IMR-90 (cell line): Measurements from ENCODE around the gene SHROOM3. TPM values are rescaled to one million over a fixed set of nuclear protein-coding genes. Genes with fewer than 3 reads are reported as not detected.

Source experiments
- ATAC-seq: fragments of 200-7000 bp; cut with Tn5 transposase; 2 replicates; pipeline ENCODE4 v1.9.1; 2020; ENCODE audit warnings: low read depth, mild to moderate bottlenecking, moderate library complexity
- BruUV-seq: library from RNA; stranded (reverse); fragments of 400-500 nt; replicated peaks from 2 replicates; lab custom pipeline; 2021; lab: Mats Ljungman, UMichigan
- CTCF ChIA-PET: fragments of 300-600 bp; formaldehyde crosslinking; extraction: SDS; loops from one replicate; lab custom pipeline; 2021; ENCODE audit warnings: antibody characterized with exemption; lab: Yijun Ruan, JAX
- POLR2A ChIA-PET: fragments of 300-600 bp; sonication (Branson Sonifier 250); formaldehyde crosslinking; loops from one replicate; lab custom pipeline; 2022; ENCODE audit warnings: antibody characterized with exemption; ENCODE audit not compliant: unreplicated experiment; lab: Charles Lee
- DNase-seq: peaks from one replicate; pipeline ENCODE4 v3.0.0; 2013
- H2AFZ ChIP-seq: replicated peaks from 2 replicates; pipeline ENCODE3; 2013; ENCODE audit warnings: low read length, mild to moderate bottlenecking; ENCODE audit not compliant: poor library complexity
- H2AK5ac ChIP-seq: 2 replicates; pipeline ENCODE4 v1.6.1; 2013; ENCODE audit warnings: low read depth, low read length, inconsistent platforms
- H2AK9ac ChIP-seq: replicated peaks from 2 replicates; pipeline ENCODE3; 2013; ENCODE audit warnings: mild to moderate bottlenecking, low read depth, low read length, moderate library complexity; ENCODE audit not compliant: poor library complexity
- H2BK120ac ChIP-seq: 2 replicates; pipeline ENCODE4 v1.6.1; 2013; ENCODE audit warnings: low read depth, low read length, inconsistent platforms
- H2BK15ac ChIP-seq: 3 replicates; pipeline ENCODE4 v1.6.1; 2013; ENCODE audit warnings: low read depth, low read length, inconsistent platforms
- H2BK20ac ChIP-seq: 2 replicates; pipeline ENCODE4 v1.6.1; 2013; ENCODE audit warnings: low read depth, mild to moderate bottlenecking, inconsistent platforms, low read length, moderate library complexity
- H2BK5ac ChIP-seq: 2 replicates; pipeline ENCODE4 v1.6.1; 2013; ENCODE audit warnings: mild to moderate bottlenecking, low read depth, low read length, inconsistent platforms; ENCODE audit not compliant: poor library complexity, severe bottlenecking
- H3K14ac ChIP-seq: replicated peaks from 2 replicates; pipeline ENCODE4 v1.6.1; 2013; ENCODE audit warnings: low read depth, low read length, inconsistent platforms
- H3K18ac ChIP-seq: 2 replicates; pipeline ENCODE4 v1.6.1; 2013; ENCODE audit warnings: low read depth, low read length, control low read depth
- H3K23ac ChIP-seq: 2 replicates; pipeline ENCODE4 v1.6.1; 2013; ENCODE audit warnings: low read depth, low read length, inconsistent platforms
- H3K27ac ChIP-seq: 2 replicates; pipeline ENCODE4 v1.5.1; 2013; ENCODE audit warnings: mild to moderate bottlenecking, control low read depth, low read length; ENCODE audit not compliant: insufficient read depth
- H3K27me3 ChIP-seq: 2 replicates; pipeline ENCODE4 v1.6.1; 2013; ENCODE audit warnings: low read length; ENCODE audit not compliant: control insufficient read depth, insufficient read depth
- H3K36me3 ChIP-seq: 2 replicates; pipeline ENCODE4 v1.6.1; 2013; ENCODE audit warnings: low read length, mixed read lengths; ENCODE audit not compliant: control insufficient read depth, insufficient read depth
- H3K4ac ChIP-seq: 2 replicates; pipeline ENCODE4 v1.6.1; 2013; ENCODE audit warnings: low read depth, low read length, inconsistent platforms
- H3K4me1 ChIP-seq: 2 replicates; pipeline ENCODE4 v1.6.1; 2013; ENCODE audit warnings: low read length, mixed read lengths; ENCODE audit not compliant: control insufficient read depth, insufficient read depth
- H3K4me2 ChIP-seq: 2 replicates; pipeline ENCODE4 v1.6.1; 2013; ENCODE audit warnings: low read depth, mild to moderate bottlenecking, control low read depth, low read length, moderate library complexity
- H3K4me3 ChIP-seq: 2 replicates; pipeline ENCODE4 v1.5.1; 2013; ENCODE audit warnings: low read depth, mild to moderate bottlenecking, control low read depth, low read length, moderate library complexity; ENCODE audit not compliant: insufficient read depth
- H3K56ac ChIP-seq: 2 replicates; pipeline ENCODE4 v1.6.1; 2013; ENCODE audit warnings: low read length, inconsistent platforms; ENCODE audit not compliant: insufficient read depth; ENCODE audit errors: extremely low read depth
- H3K79me1 ChIP-seq, 2 experiments: 2 replicates each; pipeline ENCODE4 v1.6.1; 2013; ENCODE audit warnings: low read length in 2 of 2, inconsistent platforms in 1 of 2, low read depth in 1 of 2
- H3K9ac ChIP-seq: 2 replicates; pipeline ENCODE4 v1.6.1; 2013; ENCODE audit warnings: low read depth, low read length, control low read depth
- H3K9me1 ChIP-seq: 2 replicates; pipeline ENCODE4 v1.6.1; 2013; ENCODE audit warnings: low read length, inconsistent platforms; ENCODE audit not compliant: insufficient read depth
- H3K9me3 ChIP-seq: 2 replicates; pipeline ENCODE4 v1.6.1; 2013; ENCODE audit warnings: low read length; ENCODE audit not compliant: control insufficient read depth, insufficient read depth
- H4K20me1 ChIP-seq: 2 replicates; pipeline ENCODE4 v1.6.1; 2013; ENCODE audit warnings: low read length, inconsistent platforms; ENCODE audit not compliant: insufficient read depth
- H4K5ac ChIP-seq: 2 replicates; pipeline ENCODE4 v1.6.1; 2013; ENCODE audit warnings: mild to moderate bottlenecking, low read depth, low read length, control low read depth
- H4K8ac ChIP-seq, 2 experiments: 2 replicates each; pipeline ENCODE4 v1.6.1; 2013; ENCODE audit warnings: low read depth in 2 of 2, low read length in 2 of 2, control low read depth in 1 of 2, inconsistent platforms in 1 of 2
- H4K91ac ChIP-seq: 2 replicates; pipeline ENCODE4 v1.6.1; 2013; ENCODE audit warnings: low read depth, low read length, inconsistent platforms; ENCODE audit not compliant: insufficient read depth
- BHLHE40 ChIP-seq: fragments of 150-350 bp; IDR thresholded peaks from 2 replicates; pipeline ENCODE4 v1.6.1; 2016; ENCODE audit warnings: mild to moderate bottlenecking, low read depth, low read length
- CEBPB ChIP-seq: IDR thresholded peaks from 2 replicates; pipeline ENCODE4 v1.6.1; 2012; ENCODE audit warnings: low read depth, low read length, improper control_type of control experiment
- FOS ChIP-seq: fragments of 150-350 bp; IDR thresholded peaks from 2 replicates; pipeline ENCODE4 v1.6.1; 2016; ENCODE audit warnings: low read depth, low read length
- MAZ ChIP-seq: IDR thresholded peaks from 2 replicates; pipeline ENCODE4 v1.6.1; 2012; ENCODE audit warnings: low read depth, mild to moderate bottlenecking, low read length, improper control_type of control experiment, moderate library complexity, borderline replicate concordance
- MXI1 ChIP-seq: IDR thresholded peaks from 2 replicates; pipeline ENCODE4 v1.6.1; 2012; ENCODE audit warnings: low read depth, mild to moderate bottlenecking, low read length, moderate library complexity, borderline replicate concordance
- RCOR1 ChIP-seq: IDR thresholded peaks from 2 replicates; pipeline ENCODE4 v1.6.1; 2012; ENCODE audit warnings: mild to moderate bottlenecking, low read length, improper control_type of control experiment; ENCODE audit not compliant: insufficient replicate concordance
- RFX5 ChIP-seq: IDR thresholded peaks from 2 replicates; pipeline ENCODE4 v1.8.0; 2012; ENCODE audit warnings: low read depth, mild to moderate bottlenecking, low read length, moderate library complexity
- WGBS, 2 experiments: methylation state at CpG; one replicate each; pipeline versions ENCODE4 v1.1.5 to v1.1.7; 2013; ENCODE audit warnings: missing lambda C conversion rate in 2 of 2; ENCODE audit not compliant: insufficient read length in 1 of 2; ENCODE audit errors: extremely low coverage in 2 of 2; 5-methylcytosine and 5-hydroxymethylcytosine counted together
- dilution Hi-C: fragments of 300-500 bp; cut with HindIII; formaldehyde crosslinking; loops from one replicate; pipeline ENCODE4 v1.14.3; 2018; ENCODE audit warnings: low sequenced_read_pairs; ENCODE audit not compliant: unreplicated experiment
- in situ Hi-C: fragments of 300-500 bp; cut with MboI; formaldehyde crosslinking; loops from 3 replicates; pipeline ENCODE4 v1.14.3; 2019; ENCODE audit warnings: low sequenced_read_pairs, inconsistent platforms, mixed read lengths
- intact Hi-C: fragments of 100-400 bp; cut with micrococcal nuclease; formaldehyde crosslinking; loops from 2 replicates; pipeline ENCODE4 v1.10.0; 2022
- polyA plus RNA-seq, 3 experiments: library from polyadenylated mRNA; depleted of rRNA; stranded (reverse); fragments of >200 nt; gene quantifications; 2 replicates each; pipeline ENCODE4 v1.2.3, GENCODE V29; 2012; ENCODE audit warnings: low replicate concordance in 1 of 3
- total RNA-seq: library from RNA; depleted of rRNA; stranded (reverse); fragments of >200 nt; gene quantifications from 2 replicates; pipeline ENCODE4 v1.2.3, GENCODE V29; 2012
- TF ChIP-seq, protein P1 (sequence below): conservative IDR thresholded peaks from 2 replicates; pipeline ENCODE4 v1.5.1; 2012; ENCODE audit warnings: mild to moderate bottlenecking, low read depth, low read length, improper control_type of control experiment
- TF ChIP-seq, protein P2 (sequence below): fragments of 150-350 bp; IDR thresholded peaks from 2 replicates; pipeline ENCODE4 v1.6.1; 2017; ENCODE audit warnings: mild to moderate bottlenecking, antibody characterized with exemption, low read length, low read depth
- TF ChIP-seq, protein P3 (sequence below): fragments of 150-350 bp; IDR thresholded peaks from 2 replicates; pipeline ENCODE4 v1.6.1; 2016; ENCODE audit warnings: low read depth, mild to moderate bottlenecking, low read length, moderate library complexity, borderline replicate concordance

Gene SHROOM3
- total and polyA plus RNA-seq, 2 of the 4 experiments (the other 2 are of a cell fraction): 10.8 to 19.5 TPM

DNA sequence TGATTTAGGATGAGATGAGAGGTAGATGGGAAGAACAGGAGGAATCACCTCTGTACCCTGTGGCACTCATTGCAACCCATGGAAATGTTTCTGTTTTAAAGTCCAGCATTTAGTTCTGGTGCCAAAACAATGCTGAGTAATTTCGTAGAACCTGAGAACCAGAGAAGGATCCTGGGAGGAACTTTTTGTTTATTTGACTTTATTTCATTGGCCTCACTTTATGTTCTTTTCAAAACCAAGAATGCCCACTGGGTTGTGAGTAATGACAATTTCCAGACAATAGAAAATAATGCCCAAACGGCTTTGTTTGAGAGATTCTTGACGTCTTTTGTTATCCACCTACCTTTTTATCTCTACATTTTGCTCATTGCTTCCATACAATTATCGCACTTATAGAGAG, 111.3 kb downstream of the SHROOM3 start:
- Histone ChIP-seq H3K4me3 (no peak overlapping the region), H3K9ac (no peak overlapping the region; the same call in 1 of the 2 replicates), H3K18ac (peak overlapping the region; percentile 86; the same call in 1 of the 2 replicates), H3K14ac (peak overlapping the region; percentile 71), H3K79me1 (peaks cover 0 to 6% of the 10 kb centered on the region in 2 experiments; a peak in 1 of 4 replicates), H3K4me1 (peaks cover 10% of the 10 kb centered on the region), H2BK20ac (peak overlapping the region; percentile 87), H4K8ac (peak overlapping the region; percentile 59 to 88), H3K9me1 (peaks cover 11% of the 10 kb centered on the region), H3K27me3 (no peaks in the 10 kb centered on the region), H2BK5ac (peak overlapping the region; percentile 95), H2AK5ac (peak overlapping the region; percentile 31; the same call in 1 of the 2 replicates), H3K27ac (peak overlapping the region; percentile 26; the same call in 1 of the 2 replicates), H3K36me3 (no peaks in the 10 kb centered on the region), H3K4ac (peak overlapping the region; percentile 73; the same call in 1 of the 2 replicates), H4K5ac (peak overlapping the region; percentile 60; the same call in 1 of the 2 replicates), H3K23ac (peak overlapping the region; percentile 75; the same call in 1 of the 2 replicates), H2AFZ (no peak overlapping the region), H4K91ac (peak overlapping the region; percentile 79), H2AK9ac (no peak overlapping the region), H2BK15ac (peak overlapping the region; percentile 82), H3K56ac (peak overlapping the region; percentile 81), H2BK120ac (peak overlapping the region; percentile 92), H4K20me1 (no peaks in the 10 kb centered on the region), H3K4me2 (peak overlapping the region; percentile 77; the same call in 1 of the 2 replicates), H3K9me3 (no peaks in the 10 kb centered on the region)
- dilution Hi-C loops (no loop called here), intact Hi-C loops (no loop called here), in situ Hi-C loops (no loop called here)
- peak; percentile 65 for DNase-seq
- CTCF ChIA-PET: interaction anchor here (0.7 to 0.9 kb wide), 2 partner anchors 8 to 9 kb away, joined by 3 to 4 read pairs; no protein-coding TSS in a partner anchor
- peak; percentile 28; the same call in 1 of the 2 replicates for ATAC-seq
- TF ChIP-seq, protein P1, sequence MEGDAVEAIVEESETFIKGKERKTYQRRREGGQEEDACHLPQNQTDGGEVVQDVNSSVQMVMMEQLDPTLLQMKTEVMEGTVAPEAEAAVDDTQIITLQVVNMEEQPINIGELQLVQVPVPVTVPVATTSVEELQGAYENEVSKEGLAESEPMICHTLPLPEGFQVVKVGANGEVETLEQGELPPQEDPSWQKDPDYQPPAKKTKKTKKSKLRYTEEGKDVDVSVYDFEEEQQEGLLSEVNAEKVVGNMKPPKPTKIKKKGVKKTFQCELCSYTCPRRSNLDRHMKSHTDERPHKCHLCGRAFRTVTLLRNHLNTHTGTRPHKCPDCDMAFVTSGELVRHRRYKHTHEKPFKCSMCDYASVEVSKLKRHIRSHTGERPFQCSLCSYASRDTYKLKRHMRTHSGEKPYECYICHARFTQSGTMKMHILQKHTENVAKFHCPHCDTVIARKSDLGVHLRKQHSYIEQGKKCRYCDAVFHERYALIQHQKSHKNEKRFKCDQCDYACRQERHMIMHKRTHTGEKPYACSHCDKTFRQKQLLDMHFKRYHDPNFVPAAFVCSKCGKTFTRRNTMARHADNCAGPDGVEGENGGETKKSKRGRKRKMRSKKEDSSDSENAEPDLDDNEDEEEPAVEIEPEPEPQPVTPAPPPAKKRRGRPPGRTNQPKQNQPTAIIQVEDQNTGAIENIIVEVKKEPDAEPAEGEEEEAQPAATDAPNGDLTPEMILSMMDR: no peak
- TF ChIP-seq MAZ: no peak
- TF ChIP-seq, protein P2, sequence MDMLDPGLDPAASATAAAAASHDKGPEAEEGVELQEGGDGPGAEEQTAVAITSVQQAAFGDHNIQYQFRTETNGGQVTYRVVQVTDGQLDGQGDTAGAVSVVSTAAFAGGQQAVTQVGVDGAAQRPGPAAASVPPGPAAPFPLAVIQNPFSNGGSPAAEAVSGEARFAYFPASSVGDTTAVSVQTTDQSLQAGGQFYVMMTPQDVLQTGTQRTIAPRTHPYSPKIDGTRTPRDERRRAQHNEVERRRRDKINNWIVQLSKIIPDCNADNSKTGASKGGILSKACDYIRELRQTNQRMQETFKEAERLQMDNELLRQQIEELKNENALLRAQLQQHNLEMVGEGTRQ: no peak
- TF ChIP-seq RFX5: no peak
- no peak for TF ChIP-seq BHLHE40
- TF ChIP-seq RCOR1: no peak
- TF ChIP-seq CEBPB: no peak
- TF ChIP-seq FOS: no peak
- no peak for TF ChIP-seq MXI1
- TF ChIP-seq, protein P3, sequence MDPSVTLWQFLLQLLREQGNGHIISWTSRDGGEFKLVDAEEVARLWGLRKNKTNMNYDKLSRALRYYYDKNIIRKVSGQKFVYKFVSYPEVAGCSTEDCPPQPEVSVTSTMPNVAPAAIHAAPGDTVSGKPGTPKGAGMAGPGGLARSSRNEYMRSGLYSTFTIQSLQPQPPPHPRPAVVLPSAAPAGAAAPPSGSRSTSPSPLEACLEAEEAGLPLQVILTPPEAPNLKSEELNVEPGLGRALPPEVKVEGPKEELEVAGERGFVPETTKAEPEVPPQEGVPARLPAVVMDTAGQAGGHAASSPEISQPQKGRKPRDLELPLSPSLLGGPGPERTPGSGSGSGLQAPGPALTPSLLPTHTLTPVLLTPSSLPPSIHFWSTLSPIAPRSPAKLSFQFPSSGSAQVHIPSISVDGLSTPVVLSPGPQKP: no peak
- POLR2A ChIA-PET: no interaction called here
- WGBS, 2 experiments: no CpG with 5 or more reads among the region's 4 CpGs
- BruUV-seq: no TSS peak
